Mesenchymal stem cell (in vitro differentiated cells and primary cell): ENCODE results near the gene KCTD10.

ENCODE experiments used
- DNase-seq: peaks from one replicate; pipeline ENCODE4 v3.0.0-alpha.2; 2013
- H2AFZ ChIP-seq: one replicate; pipeline ENCODE4 v1.6.1; 2013; ENCODE audit warnings: low read depth, mild to moderate bottlenecking, control low read depth, inconsistent platforms, low read length, moderate library complexity
- H2AK5ac ChIP-seq: 2 replicates; pipeline ENCODE4 v1.6.1; 2013; ENCODE audit warnings: low read length, moderate library complexity, mild to moderate bottlenecking, inconsistent platforms; ENCODE audit not compliant: severe bottlenecking
- H2BK120ac ChIP-seq: one replicate; pipeline ENCODE4 v1.6.1; 2013; ENCODE audit warnings: low read depth, mild to moderate bottlenecking, inconsistent platforms, low read length, moderate library complexity
- H2BK12ac ChIP-seq, 2 experiments: one replicate each; pipeline ENCODE4 v1.6.1; 2013; ENCODE audit warnings: inconsistent platforms in 2 of 2, low read length in 2 of 2, mild to moderate bottlenecking in 2 of 2, moderate library complexity in 2 of 2, control low read depth in 1 of 2
- H2BK15ac ChIP-seq: one replicate; pipeline ENCODE4 v1.6.1; 2013; ENCODE audit warnings: mild to moderate bottlenecking, low read depth, inconsistent platforms; ENCODE audit not compliant: poor library complexity, severe bottlenecking
- H2BK5ac ChIP-seq: 2 replicates; pipeline ENCODE4 v1.6.1; 2013; ENCODE audit warnings: low read depth, mild to moderate bottlenecking, low read length, control low read depth, inconsistent platforms; ENCODE audit not compliant: poor library complexity, severe bottlenecking
- H3K14ac ChIP-seq, 2 experiments: one replicate each; pipeline ENCODE4 v1.6.1; 2013; ENCODE audit warnings: inconsistent platforms in 2 of 2, low read length in 2 of 2, control low read depth in 1 of 2, mild to moderate bottlenecking in 1 of 2, moderate library complexity in 1 of 2
- H3K18ac ChIP-seq, 2 experiments: one replicate each; pipeline ENCODE4 v1.6.1; 2013; ENCODE audit warnings: inconsistent platforms in 2 of 2, low read length in 2 of 2, control low read depth in 1 of 2, low read depth in 1 of 2, mild to moderate bottlenecking in 1 of 2
- H3K23ac ChIP-seq, 2 experiments: one replicate each; pipeline ENCODE4 v1.6.1; 2013; ENCODE audit warnings: inconsistent platforms in 2 of 2, low read length in 2 of 2, mild to moderate bottlenecking in 2 of 2, moderate library complexity in 2 of 2, control low read depth in 1 of 2
- H3K27ac ChIP-seq: 2 replicates; pipeline ENCODE4 v1.5.1; 2013; ENCODE audit warnings: mild to moderate bottlenecking, moderate library complexity, low read length, control low read depth, inconsistent platforms; ENCODE audit not compliant: poor library complexity, severe bottlenecking
- H3K27me3 ChIP-seq, 2 experiments: 2 replicates each; pipeline versions ENCODE4 v1.6.1 to v1.7.0; 2013; ENCODE audit warnings: low read length in 2 of 2, mild to moderate bottlenecking in 2 of 2, moderate library complexity in 2 of 2, control low read depth in 1 of 2, inconsistent platforms in 1 of 2; ENCODE audit not compliant: control insufficient read depth in 1 of 2, insufficient read depth in 1 of 2
- H3K36me3 ChIP-seq, 2 experiments: 2 replicates each; pipeline versions ENCODE4 v1.6.1 to v1.7.0; 2013; ENCODE audit warnings: low read length in 2 of 2, control low read depth in 1 of 2, inconsistent platforms in 1 of 2, low read depth in 1 of 2, mild to moderate bottlenecking in 1 of 2; ENCODE audit not compliant: insufficient read depth in 2 of 2, control insufficient read depth in 1 of 2
- H3K4ac ChIP-seq, 2 experiments: one replicate each; pipeline ENCODE4 v1.6.1; 2013; ENCODE audit warnings: inconsistent platforms in 2 of 2, low read length in 2 of 2, mild to moderate bottlenecking in 2 of 2, moderate library complexity in 2 of 2, control low read depth in 1 of 2, low read depth in 1 of 2
- H3K4me1 ChIP-seq: 2 replicates; pipeline ENCODE4 v1.6.1; 2013; ENCODE audit warnings: low read depth, low read length, control low read depth; ENCODE audit not compliant: control insufficient read depth, insufficient read depth
- H3K4me2 ChIP-seq: 2 replicates; pipeline ENCODE4 v1.6.1; 2013; ENCODE audit warnings: low read length, mild to moderate bottlenecking, inconsistent platforms; ENCODE audit not compliant: poor library complexity, severe bottlenecking
- H3K4me3 ChIP-seq, 2 experiments: 2 replicates each; pipeline versions ENCODE4 v1.5.1 to v1.7.0; 2013; ENCODE audit warnings: low read length in 2 of 2, mild to moderate bottlenecking in 2 of 2, control low read depth in 1 of 2, low read depth in 1 of 2; ENCODE audit not compliant: insufficient read depth in 1 of 2
- H3K79me1 ChIP-seq: replicated peaks from 2 replicates; pipeline ENCODE4 v1.6.1; 2013; ENCODE audit warnings: mild to moderate bottlenecking, control low read depth, low read length, inconsistent platforms; ENCODE audit not compliant: poor library complexity, severe bottlenecking
- H3K9ac ChIP-seq: 2 replicates; pipeline ENCODE4 v1.7.0; 2013; ENCODE audit warnings: mild to moderate bottlenecking, low read length, moderate library complexity
- H3K9me3 ChIP-seq: 2 replicates; pipeline ENCODE4 v1.7.0; 2013; ENCODE audit warnings: mild to moderate bottlenecking, low read length; ENCODE audit not compliant: control insufficient read depth
- H4K8ac ChIP-seq: one replicate; pipeline ENCODE4 v1.6.1; 2013; ENCODE audit warnings: inconsistent platforms, mild to moderate bottlenecking, low read length, moderate library complexity
- H4K91ac ChIP-seq: one replicate; pipeline ENCODE4 v1.6.1; 2013; ENCODE audit warnings: mild to moderate bottlenecking, low read length, inconsistent platforms
- WGBS: methylation state at CpG from one replicate; pipeline ENCODE4 v1.1.7; 2013; ENCODE audit warnings: mixed read lengths; 5-methylcytosine and 5-hydroxymethylcytosine counted together

Gene KCTD10

DNA sequence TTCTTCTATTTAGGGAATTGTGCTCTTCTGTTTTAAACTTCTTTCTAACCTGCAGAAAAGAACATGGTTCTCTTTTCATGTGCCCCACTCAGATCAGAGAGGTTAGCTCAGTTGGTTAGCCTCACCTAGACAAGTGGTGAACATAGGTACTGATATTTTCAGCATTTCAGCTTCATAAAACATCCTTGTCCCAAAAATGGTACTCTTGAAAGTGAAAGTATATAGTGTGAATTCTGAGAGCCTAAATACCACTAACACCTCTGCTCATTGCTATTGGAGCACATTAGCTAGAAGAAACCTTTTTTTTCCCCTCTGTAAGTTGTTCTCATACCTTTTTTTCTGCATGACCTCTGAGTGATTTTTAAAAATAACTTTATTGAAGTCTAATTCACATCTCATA, 17.9 kb upstream of the KCTD10 start:
- Histone ChIP-seq H3K4me1 (no peaks in the 10 kb centered on the region), H3K79me1 (peaks cover 4% of the 10 kb centered on the region), H2AFZ (no peak overlapping the region), H3K9me3 (no peaks in the 10 kb centered on the region), H3K27ac (no peak overlapping the region), H4K8ac (no peak overlapping the region), H4K91ac (no peak overlapping the region), H3K14ac (no peak overlapping the region), H3K4me3 (no peak overlapping the region), H2BK120ac (no peak overlapping the region), H3K9ac (no peak overlapping the region), H2BK15ac (no peak overlapping the region), H2BK5ac (no peak overlapping the region), H3K4ac (no peak overlapping the region), H3K23ac (no peak overlapping the region), H3K4me2 (no peak overlapping the region), H3K36me3 (peaks cover 23 to 91% of the 10 kb centered on the region in 2 experiments), H3K27me3 (no peaks in the 10 kb centered on the region), H2AK5ac (no peak overlapping the region), H3K18ac (no peak overlapping the region), H2BK12ac (no peak overlapping the region)
- DNase-seq = no peak

DNA sequence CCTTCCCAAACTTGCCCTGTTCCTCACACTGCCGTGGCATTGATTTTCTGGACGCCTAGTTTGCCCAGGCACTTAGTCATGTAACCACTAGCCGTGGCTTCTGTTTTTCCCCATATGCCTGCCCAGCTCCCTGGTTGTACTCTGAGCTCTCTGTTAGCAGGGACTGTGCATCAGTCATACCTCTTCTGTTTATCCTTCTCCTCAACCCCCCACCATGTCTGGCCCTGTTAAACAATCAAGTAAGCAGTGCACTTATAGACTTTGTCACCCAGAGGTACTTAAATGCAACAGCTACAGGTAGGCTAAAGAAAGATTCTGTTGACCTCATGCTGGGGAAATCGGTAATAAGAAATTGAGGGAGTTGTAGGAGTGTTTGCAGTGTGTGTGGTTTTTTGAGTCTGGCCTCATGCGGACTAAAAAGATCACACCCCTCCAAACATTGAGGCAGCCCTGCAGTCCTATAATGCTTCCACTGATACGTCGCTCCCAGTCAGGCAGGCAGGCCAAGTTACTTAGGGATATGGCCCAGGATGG, 17.3 kb upstream of the KCTD10 start:
- no peak overlapping the region for H3K18ac ChIP-seq
- peaks cover 2% of the 10 kb centered on the region for H3K79me1 ChIP-seq
- no peaks in the 10 kb centered on the region for H3K4me1 ChIP-seq
- H3K9me3 ChIP-seq = no peaks in the 10 kb centered on the region
- H4K91ac ChIP-seq = no peak overlapping the region
- no peak overlapping the region for H3K14ac ChIP-seq
- no peak overlapping the region for H2AK5ac ChIP-seq
- H2AFZ ChIP-seq = no peak overlapping the region
- no peak overlapping the region for H3K27ac ChIP-seq
- H4K8ac ChIP-seq = no peak overlapping the region
- no peak overlapping the region for H3K9ac ChIP-seq
- H3K4me2 ChIP-seq = no peak overlapping the region
- no peaks in the 10 kb centered on the region for H3K27me3 ChIP-seq
- 95% methylated on average over 7 of the region's 7 CpGs for WGBS
- H3K4me3 ChIP-seq = no peak overlapping the region
- DNase-seq = no peak
- peaks cover 25 to 91% of the 10 kb centered on the region in 2 experiments for H3K36me3 ChIP-seq
- H2BK5ac ChIP-seq = no peak overlapping the region
- H3K4ac ChIP-seq = no peak overlapping the region
- H3K23ac ChIP-seq = no peak overlapping the region
- H2BK12ac ChIP-seq = no peak overlapping the region
- H2BK120ac ChIP-seq = no peak overlapping the region
- H2BK15ac ChIP-seq = no peak overlapping the region

- H3K4me2 ChIP-seq = no peak overlapping the region
- H2BK5ac ChIP-seq = no peak overlapping the region
- H2AK5ac ChIP-seq = no peak overlapping the region
- H3K4me3 ChIP-seq = no peak overlapping the region
- no peak overlapping the region for H4K91ac ChIP-seq
- H3K9me3 ChIP-seq = no peaks in the 10 kb centered on the region
- no peak for DNase-seq
- 100% methylated on average over 1 of the region's 1 CpG for WGBS
- H4K8ac ChIP-seq = no peak overlapping the region
- no peak overlapping the region for H3K23ac ChIP-seq
- H3K14ac ChIP-seq = no peak overlapping the region
- H2AFZ ChIP-seq = no peak overlapping the region
- peaks cover 26 to 91% of the 10 kb centered on the region in 2 experiments for H3K36me3 ChIP-seq
- no peak overlapping the region for H2BK120ac ChIP-seq
- H3K9ac ChIP-seq = no peak overlapping the region
- H2BK12ac ChIP-seq = no peak overlapping the region
- no peaks in the 10 kb centered on the region for H3K27me3 ChIP-seq
- no peak overlapping the region for H3K18ac ChIP-seq
- no peak overlapping the region for H3K27ac ChIP-seq
- H3K4me1 ChIP-seq = no peaks in the 10 kb centered on the region
- no peak overlapping the region for H2BK15ac ChIP-seq
- no peaks in the 10 kb centered on the region for H3K79me1 ChIP-seq
- H3K4ac ChIP-seq = no peak overlapping the region
Measured at GRCh38 chr12:109493938-109494337, 16.8 kb upstream of the KCTD10 start.

- no peak overlapping the region for H3K4me2 ChIP-seq
- no peak overlapping the region for H3K18ac ChIP-seq
- DNase-seq = no peak
- H3K14ac ChIP-seq = no peak overlapping the region
- H3K79me1 ChIP-seq = no peaks in the 10 kb centered on the region
- H3K4ac ChIP-seq = no peak overlapping the region
- no peak overlapping the region for H4K8ac ChIP-seq
- H3K9ac ChIP-seq = no peak overlapping the region
- no peak overlapping the region for H3K4me3 ChIP-seq
- H2BK120ac ChIP-seq = no peak overlapping the region
- no peaks in the 10 kb centered on the region for H3K27me3 ChIP-seq
- H2BK12ac ChIP-seq = no peak overlapping the region
- no peak overlapping the region for H3K27ac ChIP-seq
- no peak overlapping the region for H2BK15ac ChIP-seq
- H2BK5ac ChIP-seq = no peak overlapping the region
- peaks cover 30 to 90% of the 10 kb centered on the region in 2 experiments for H3K36me3 ChIP-seq
- no peaks in the 10 kb centered on the region for H3K9me3 ChIP-seq
- H3K23ac ChIP-seq = no peak overlapping the region
- H3K4me1 ChIP-seq = no peaks in the 10 kb centered on the region
- H4K91ac ChIP-seq = no peak overlapping the region
- H2AK5ac ChIP-seq = no peak overlapping the region
- H2AFZ ChIP-seq = no peak overlapping the region
Measured at GRCh38 chr12:109493090-109493489, 16.0 kb upstream of the KCTD10 start.
